Prostate gland (tissue), 2 donors: ENCODE results near the gene ZNF862. TPM values are rescaled to one million over a fixed set of nuclear protein-coding genes. Genes with fewer than 3 reads are reported as not detected.

Experiments used
- DNase-seq: peaks from one replicate; pipeline ENCODE4 v3.0.0-alpha.2; 2019; ENCODE audit warnings: low spot score
- H3K27ac ChIP-seq, 2 donors: fragments of 200-600 bp; sonication (generic); 2 replicates each; pipeline ENCODE4 v1.5.1; 2017 to 2019
- H3K27me3 ChIP-seq: fragments of 200-600 bp; sonication (generic); replicated peaks from 2 replicates; pipeline ENCODE4 v1.5.1; 2019; ENCODE audit not compliant: insufficient read depth
- H3K36me3 ChIP-seq, 2 donors: fragments of 200-600 bp; sonication (generic); 1 replicate in 1 of 2; 2 replicates in 1 of 2; pipeline versions ENCODE4 v1.5.1 to v1.8.1; 2017 to 2019
- H3K4me1 ChIP-seq: fragments of 200-600 bp; sonication (generic); replicated peaks from 2 replicates; pipeline ENCODE4 v1.5.1; 2019
- H3K4me3 ChIP-seq, 2 donors: fragments of 200-600 bp; sonication (generic); 2 replicates each; pipeline ENCODE4 v1.5.1; 2017 to 2019
- H3K9me3 ChIP-seq: fragments of 200-600 bp; sonication (generic); 2 replicates; pipeline ENCODE4 v1.5.1; 2017
- POLR2A ChIP-seq: fragments of 450-650 bp; IDR thresholded peaks from one replicate; pipeline ENCODE4 v1.6.1; 2016; ENCODE audit warnings: antibody characterized with exemption, mild to moderate bottlenecking
- POLR2AphosphoS5 ChIP-seq: sonication (generic); formaldehyde crosslinking; IDR thresholded peaks from one replicate; pipeline ENCODE4 v1.6.1; 2017; ENCODE audit warnings: antibody characterized with exemption
- WGBS: methylation state at CpG from one replicate; pipeline ENCODE4 v1.1.5; 2018; 5-methylcytosine and 5-hydroxymethylcytosine counted together
- intact Hi-C: fragments of 100-400 bp; cut with DNase I; formaldehyde crosslinking; loops from one replicate; pipeline ENCODE4 v1.14.2; 2022
- total RNA-seq, 2 donors: library from RNA; depleted of rRNA; stranded (reverse); fragments of >200 nt; gene quantifications; one replicate each; pipeline ENCODE4 v1.1.0, GENCODE V29; 2016
- TF ChIP-seq, protein P1 (sequence below), 4 experiments: fragments of 200-600 bp in 2 of 4; fragments of 450-650 bp in 2 of 4; sonication (generic) in 2 of 4; IDR thresholded peaks; 1 replicate in 3 of 4; 2 replicates in 1 of 4; pipeline ENCODE4 v1.5.1; 2016 to 2019; ENCODE audit warnings: antibody characterized with exemption in 4 of 4, mild to moderate bottlenecking in 2 of 4, moderate library complexity in 2 of 4

ZNF862 gene
- total RNA-seq, 2 donors from 2014 or later: 19.8 to 25.4 TPM

DNA sequence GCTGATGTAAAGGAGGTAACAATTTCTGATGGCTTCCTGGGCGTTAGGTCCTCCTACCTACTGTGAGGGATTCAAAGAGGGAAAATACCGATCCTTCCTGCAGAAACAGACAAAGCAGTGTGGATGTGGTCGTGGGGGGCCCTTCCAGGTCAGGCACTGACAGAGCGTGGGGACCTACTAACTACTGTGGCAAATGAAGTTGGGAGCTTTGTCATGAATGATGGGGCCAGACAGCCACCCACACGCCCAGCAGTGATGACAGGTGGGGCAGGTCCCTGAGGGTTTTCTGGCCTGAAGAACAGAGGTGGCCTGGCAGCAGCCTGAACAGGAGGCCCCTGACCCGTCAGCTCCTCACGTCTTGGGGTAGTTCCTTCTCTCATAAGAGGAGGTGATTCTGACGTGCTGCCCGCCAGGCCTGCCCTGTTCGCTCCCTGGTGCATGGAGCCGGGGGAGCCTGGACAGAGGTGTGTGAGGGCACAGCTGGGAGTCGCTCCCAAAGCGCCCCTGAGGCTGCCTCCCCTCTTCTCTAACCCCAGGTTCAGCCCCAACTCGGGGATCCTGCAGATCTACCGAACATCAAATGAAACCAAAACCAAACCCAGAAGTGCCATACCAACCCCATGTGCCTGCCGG, 39.8 kb downstream of the ZNF862 start:
- no peaks in the 10 kb centered on the region for H3K9me3 ChIP-seq
- 88% methylated on average over 16 of the region's 16 CpGs for WGBS
- intact Hi-C loops: no loop called here
- H3K36me3 ChIP-seq: no peaks in the 10 kb centered on the region
- H3K4me3 ChIP-seq: no peak overlapping the region
- TF ChIP-seq POLR2A (no peak), POLR2AphosphoS5 (no peak)
- TF ChIP-seq, protein P1, sequence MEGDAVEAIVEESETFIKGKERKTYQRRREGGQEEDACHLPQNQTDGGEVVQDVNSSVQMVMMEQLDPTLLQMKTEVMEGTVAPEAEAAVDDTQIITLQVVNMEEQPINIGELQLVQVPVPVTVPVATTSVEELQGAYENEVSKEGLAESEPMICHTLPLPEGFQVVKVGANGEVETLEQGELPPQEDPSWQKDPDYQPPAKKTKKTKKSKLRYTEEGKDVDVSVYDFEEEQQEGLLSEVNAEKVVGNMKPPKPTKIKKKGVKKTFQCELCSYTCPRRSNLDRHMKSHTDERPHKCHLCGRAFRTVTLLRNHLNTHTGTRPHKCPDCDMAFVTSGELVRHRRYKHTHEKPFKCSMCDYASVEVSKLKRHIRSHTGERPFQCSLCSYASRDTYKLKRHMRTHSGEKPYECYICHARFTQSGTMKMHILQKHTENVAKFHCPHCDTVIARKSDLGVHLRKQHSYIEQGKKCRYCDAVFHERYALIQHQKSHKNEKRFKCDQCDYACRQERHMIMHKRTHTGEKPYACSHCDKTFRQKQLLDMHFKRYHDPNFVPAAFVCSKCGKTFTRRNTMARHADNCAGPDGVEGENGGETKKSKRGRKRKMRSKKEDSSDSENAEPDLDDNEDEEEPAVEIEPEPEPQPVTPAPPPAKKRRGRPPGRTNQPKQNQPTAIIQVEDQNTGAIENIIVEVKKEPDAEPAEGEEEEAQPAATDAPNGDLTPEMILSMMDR (IDR thresholded peaks at IDR 0.05): no peak
- no peak overlapping the region for H3K27ac ChIP-seq
- DNase-seq: no peak
- H3K4me1 ChIP-seq: no peaks in the 10 kb centered on the region
- H3K27me3 ChIP-seq: no peaks in the 10 kb centered on the region

DNA sequence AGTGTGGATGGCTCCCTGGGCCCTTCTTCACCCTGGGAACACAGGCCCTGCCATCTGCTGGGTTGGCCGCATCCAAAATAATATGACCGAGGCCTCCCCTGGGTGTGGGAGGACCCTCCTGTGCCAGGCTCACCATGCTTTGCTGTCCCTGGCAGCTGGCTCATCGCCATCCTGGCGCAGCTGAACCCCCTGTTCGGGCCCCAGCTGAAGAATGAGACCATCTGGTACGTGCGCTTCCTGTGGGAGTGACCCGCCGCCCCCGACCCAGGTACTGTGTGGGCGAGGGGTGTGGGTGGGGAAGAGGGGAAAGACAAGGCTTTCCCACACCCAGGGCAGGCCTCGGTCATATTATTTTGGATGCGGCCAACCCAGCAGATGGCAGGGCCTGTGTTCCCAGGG, 40.3 kb downstream of the ZNF862 start:
- 79% methylated on average over 12 of the region's 13 CpGs for WGBS
- peak; percentile 4 for DNase-seq
- intact Hi-C loops: no loop called here
- Histone ChIP-seq H3K27me3 (no peaks in the 10 kb centered on the region), H3K27ac (no peak overlapping the region), H3K4me3 (no peak overlapping the region), H3K9me3 (no peaks in the 10 kb centered on the region), H3K36me3 (no peaks in the 10 kb centered on the region), H3K4me1 (no peaks in the 10 kb centered on the region)
- TF ChIP-seq, protein P1 (IDR thresholded peaks at IDR 0.05): no peak
- TF ChIP-seq POLR2A (no peak), POLR2AphosphoS5 (no peak)

DNA sequence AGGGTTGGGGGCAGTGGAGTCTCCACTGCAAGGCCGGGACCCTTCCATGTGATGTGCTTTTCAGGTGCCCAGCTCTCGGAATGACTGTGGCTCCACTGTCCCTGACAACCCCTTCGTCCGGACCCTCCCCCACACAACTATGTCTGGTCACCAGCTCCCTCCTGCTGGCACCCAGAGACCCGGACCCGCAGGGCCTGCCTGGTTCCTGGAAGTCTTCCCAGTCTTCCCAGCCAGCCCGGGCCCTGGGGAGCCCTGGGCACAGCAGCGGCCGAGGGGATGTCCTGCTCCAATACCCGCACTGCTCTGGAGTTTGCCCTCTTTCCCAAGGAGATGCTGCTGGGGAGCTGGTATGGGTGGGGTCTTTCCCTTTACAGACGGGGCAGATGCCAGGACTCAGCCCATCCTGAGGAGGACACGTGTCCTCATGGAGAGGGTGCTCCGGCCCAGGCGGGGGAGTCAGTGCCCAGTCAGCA, 41.1 kb downstream of the ZNF862 start:
- intact Hi-C loops: no loop called here
- H3K4me1 ChIP-seq: no peaks in the 10 kb centered on the region

DNA sequence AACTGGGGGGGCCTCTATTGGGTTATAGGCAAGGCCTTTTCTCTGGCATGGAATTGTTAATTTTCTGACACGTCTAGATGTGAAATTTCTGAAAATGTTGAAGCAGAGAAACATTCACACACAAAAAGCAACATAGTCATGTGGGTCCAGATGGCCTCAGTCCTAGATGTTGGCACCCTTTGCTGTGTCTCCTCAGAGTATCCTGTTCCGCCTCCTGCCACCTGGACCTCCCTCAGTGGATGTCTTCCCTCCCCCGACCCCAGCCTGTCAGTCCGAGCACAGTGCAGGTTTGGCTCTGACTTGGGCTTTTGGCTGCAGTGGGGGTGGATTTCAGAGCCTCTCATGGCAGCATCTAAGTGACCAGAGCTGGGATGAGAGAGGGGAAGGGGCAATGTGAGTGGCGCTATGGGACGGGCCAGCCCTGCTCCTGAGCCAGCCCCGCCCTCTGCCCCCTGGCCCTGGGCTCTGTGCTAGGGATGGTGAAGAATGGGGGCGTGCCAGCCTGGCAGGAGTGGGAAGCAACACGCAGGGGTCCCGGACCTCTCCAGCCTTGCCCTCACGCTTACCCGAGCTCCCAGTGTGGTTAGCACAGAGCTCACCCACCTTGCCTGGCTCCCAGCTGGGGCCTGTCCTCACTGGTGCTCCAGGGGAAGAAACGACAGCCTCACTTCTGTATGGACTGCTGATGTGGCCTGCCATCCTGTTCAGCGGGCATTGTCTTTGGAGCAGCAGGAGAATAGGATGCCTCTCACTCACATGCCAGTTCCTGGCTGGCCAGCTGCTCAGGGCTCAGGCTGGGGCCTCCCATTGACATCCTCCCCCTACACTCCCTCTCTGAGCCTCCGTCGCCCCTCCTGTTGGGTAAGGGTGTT, 41.8 kb downstream of the ZNF862 start:
- H3K4me1 ChIP-seq: no peaks in the 10 kb centered on the region
- 87% methylated on average over 16 of the region's 16 CpGs for WGBS
- intact Hi-C loops: loop anchor here (10.0 kb wide), 1 partner anchor 395 kb away; no protein-coding TSS in a partner anchor
- TF ChIP-seq POLR2AphosphoS5: no peak
- TF ChIP-seq, protein P1 (IDR thresholded peaks at IDR 0.05): no peak
- no peak for TF ChIP-seq POLR2A
- no peak overlapping the region for H3K27ac ChIP-seq
- H3K9me3 ChIP-seq: no peaks in the 10 kb centered on the region
- no peaks in the 10 kb centered on the region for H3K36me3 ChIP-seq
- no peaks in the 10 kb centered on the region for H3K27me3 ChIP-seq
- H3K4me3 ChIP-seq: no peak overlapping the region
- DNase-seq: peak; percentile 3

More for the DNA sequence above, 41.1 kb downstream of the ZNF862 start:
- Histone ChIP-seq H3K27ac (no peak overlapping the region), H3K4me3 (no peak overlapping the region), H3K36me3 (no peaks in the 10 kb centered on the region), H3K27me3 (no peaks in the 10 kb centered on the region), H3K9me3 (no peaks in the 10 kb centered on the region)
- TF ChIP-seq POLR2A (no peak), POLR2AphosphoS5 (no peak)
- TF ChIP-seq, protein P1 (IDR thresholded peaks at IDR 0.05): no peak
- 84% methylated on average over 14 of the region's 14 CpGs for WGBS
- peak; percentile 3 for DNase-seq
